ENCODE measurements around the gene RRBP1. TPM values are rescaled to one million over a fixed set of nuclear protein-coding genes. Genes with fewer than 3 reads are reported as not detected.

RRBP1 gene
- total and polyA plus RNA-seq, 9 donors = 29.2 to 159 (median 83.8) TPM

DNA sequence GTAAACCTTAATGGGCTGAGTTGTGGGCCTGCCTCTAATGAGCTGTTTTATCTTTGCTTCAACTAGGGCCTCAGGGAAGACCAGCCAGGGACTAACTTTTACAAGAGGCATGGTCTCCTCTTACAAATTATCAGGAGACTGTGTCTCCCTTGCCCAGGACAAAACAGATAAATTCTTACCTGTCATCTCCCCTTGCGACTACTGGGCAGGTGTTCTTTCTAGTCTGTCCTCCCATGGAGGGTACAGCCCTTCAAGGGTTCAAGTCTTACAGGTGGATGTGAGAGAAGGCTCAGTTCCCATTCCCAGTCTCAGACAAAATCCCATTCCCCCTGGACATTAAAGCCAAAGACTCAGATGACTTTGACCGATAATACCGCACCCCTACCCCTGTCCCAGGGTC, 13.6 kb downstream of the RRBP1 start:
- intact Hi-C loops (cut with DNase I) = no loop called here
- no peak for TF ChIP-seq EP300 (IDR thresholded peaks at IDR 0.05)
- TF ChIP-seq POLR2A (IDR thresholded peaks at IDR 0.05) = no peak
- TF ChIP-seq CTCF (IDR thresholded peaks at IDR 0.05) = no peak
- WGBS, 3 donors = 97 to 99% (median 98%) methylated on average over 3 of the region's 3 CpGs

GRCh38 chr20:17667445-17667844, 14.6 kb downstream of the RRBP1 start:
- H3K27ac ChIP-seq = no peak overlapping the region
- no peaks in the 10 kb centered on the region for H3K9me3 ChIP-seq
- H3K4me3 ChIP-seq = no peak overlapping the region
- H3K4me1 ChIP-seq (ENCODE audit: insufficient read depth) = peaks cover 9% of the 10 kb centered on the region
- DNase-seq = no peak
- H3K36me3 ChIP-seq = no peaks in the 10 kb centered on the region
- TF ChIP-seq POLR2A (IDR thresholded peaks at IDR 0.05) = no peak
- no peak for TF ChIP-seq EP300 (IDR thresholded peaks at IDR 0.05)
- no peak for TF ChIP-seq CTCF (IDR thresholded peaks at IDR 0.05)
- intact Hi-C loops (cut with DNase I) = no loop called here
- no peaks in the 10 kb centered on the region for H3K27me3 ChIP-seq
- WGBS, 3 donors = 86 to 89% (median 88%) methylated on average over 3 of the region's 3 CpGs

More for the DNA sequence above, 13.6 kb downstream of the RRBP1 start:
- no peak for DNase-seq
- no peaks in the 10 kb centered on the region for H3K27me3 ChIP-seq
- peaks cover 3% of the 10 kb centered on the region for H3K4me1 ChIP-seq (ENCODE audit: insufficient read depth)
- no peaks in the 10 kb centered on the region for H3K9me3 ChIP-seq
- no peak overlapping the region for H3K4me3 ChIP-seq
- no peaks in the 10 kb centered on the region for H3K36me3 ChIP-seq
- no peak overlapping the region for H3K27ac ChIP-seq

DNA sequence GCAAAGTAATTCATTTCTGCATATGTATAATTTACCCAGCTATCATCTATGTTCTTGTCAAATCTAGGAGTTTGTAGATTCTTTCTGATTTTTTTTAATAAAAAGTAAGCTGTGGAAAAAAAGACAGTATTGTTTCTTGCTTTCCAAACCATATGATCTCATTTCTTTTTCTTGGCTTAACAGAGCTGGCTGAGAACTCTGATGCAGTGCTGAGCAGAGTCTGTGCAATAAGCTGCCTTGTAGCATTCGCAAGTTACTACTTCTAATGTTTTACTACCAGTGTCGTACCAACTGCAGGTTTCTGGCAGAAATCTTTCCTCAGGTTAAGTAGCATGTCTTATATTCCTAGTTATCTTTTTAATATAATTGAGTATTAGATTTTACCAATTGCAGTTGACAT, 15.6 kb downstream of the RRBP1 start:
- no peak for DNase-seq
- no peak overlapping the region for H3K4me3 ChIP-seq
- no peaks in the 10 kb centered on the region for H3K9me3 ChIP-seq
- TF ChIP-seq CTCF (IDR thresholded peaks at IDR 0.05) (no peak), POLR2A (IDR thresholded peaks at IDR 0.05) (no peak), EP300 (IDR thresholded peaks at IDR 0.05) (no peak)
- H3K27ac ChIP-seq = no peak overlapping the region
- H3K27me3 ChIP-seq = no peaks in the 10 kb centered on the region
- H3K4me1 ChIP-seq (ENCODE audit: insufficient read depth) = peaks cover 14% of the 10 kb centered on the region
- WGBS, 3 donors = 34 to 56% (median 41%) methylated on average over 2 of the region's 2 CpGs
- no peaks in the 10 kb centered on the region for H3K36me3 ChIP-seq
- intact Hi-C loops (cut with DNase I) = no loop called here

- DNase-seq = no peak
- Histone ChIP-seq H3K36me3 (no peaks in the 10 kb centered on the region), H3K9me3 (no peaks in the 10 kb centered on the region), H3K4me1 (ENCODE audit: insufficient read depth) (peaks cover 17% of the 10 kb centered on the region), H3K27me3 (no peaks in the 10 kb centered on the region), H3K27ac (no peak overlapping the region), H3K4me3 (no peak overlapping the region)
- WGBS, 3 donors = 90 to 94% (median 93%) methylated on average over 2 of the region's 2 CpGs
- no peak for TF ChIP-seq CTCF (IDR thresholded peaks at IDR 0.05)
- no peak for TF ChIP-seq POLR2A (IDR thresholded peaks at IDR 0.05)
- TF ChIP-seq EP300 (IDR thresholded peaks at IDR 0.05) = no peak
- intact Hi-C loops (cut with DNase I) = no loop called here
Observed at GRCh38 chr20:17665756-17666155, 16.3 kb downstream of the RRBP1 start.
